HL-60/S4 treated with phorbol 12-myristate 13-acetate at 8.2 ng/mL for 4 days and 3 days (cell line): Measurements from ENCODE around the gene LAMC2.
"Not testable (repeated sequence)": the region's sequence is repeated elsewhere in the genome, so short reads cannot be mapped to it uniquely, and the experiment has no call there.

ENCODE experiments used
- in situ Hi-C: fragments of 300-500 bp; cut with MboI; formaldehyde crosslinking; loops from 2 replicates; pipeline ENCODE4 v1.15.0; 2022; ENCODE audit warnings: low sequenced_read_pairs

LAMC2 gene

DNA sequence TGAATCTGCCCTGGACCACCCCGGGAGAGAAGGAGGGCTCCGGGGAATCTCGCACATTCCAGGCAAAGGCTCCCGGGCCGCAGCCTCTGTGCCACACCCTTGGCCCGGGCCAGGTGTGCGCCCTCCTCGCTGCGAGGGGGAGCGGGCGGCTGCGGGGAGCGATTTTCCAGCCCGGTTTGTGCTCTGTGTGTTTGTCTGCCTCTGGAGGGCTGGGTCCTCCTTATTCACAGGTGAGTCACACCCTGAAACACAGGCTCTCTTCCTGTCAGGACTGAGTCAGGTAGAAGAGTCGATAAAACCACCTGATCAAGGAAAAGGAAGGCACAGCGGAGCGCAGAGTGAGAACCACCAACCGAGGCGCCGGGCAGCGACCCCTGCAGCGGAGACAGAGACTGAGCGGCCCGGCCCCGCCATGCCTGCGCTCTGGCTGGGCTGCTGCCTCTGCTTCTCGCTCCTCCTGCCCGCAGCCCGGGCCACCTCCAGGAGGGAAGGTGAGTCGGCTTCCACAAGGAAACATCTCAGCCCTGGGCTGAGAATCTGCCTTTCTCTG lies at the start of gene LAMC2:
Gene LAMC2, plus strand, starts transcription at position 324 of the 550 bp plus-strand sequence. Its CDS starts 89 bp downstream, at position 413.
- in situ Hi-C loops, result no loop called here

DNA sequence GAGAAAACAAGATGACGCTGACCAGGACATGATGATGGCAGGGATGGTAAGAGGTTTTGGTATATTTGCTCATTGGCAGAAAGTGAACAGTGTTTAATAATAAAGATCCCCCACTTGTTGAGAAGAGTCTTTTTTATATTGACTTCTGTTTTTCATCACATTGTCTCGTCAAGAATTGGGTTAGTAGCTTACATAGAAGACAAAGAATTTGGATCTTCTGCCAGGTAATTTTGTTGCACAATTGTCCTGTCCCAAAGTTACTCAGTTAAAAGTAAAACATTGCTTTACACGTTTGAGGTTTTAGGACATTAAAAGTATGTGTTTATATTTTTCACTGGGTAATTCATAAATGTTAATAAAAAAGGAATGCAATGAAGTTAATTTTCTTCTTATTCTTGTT lies 48.3 kb upstream of the LAMC2 start:
- in situ Hi-C loops, result no loop called here

DNA sequence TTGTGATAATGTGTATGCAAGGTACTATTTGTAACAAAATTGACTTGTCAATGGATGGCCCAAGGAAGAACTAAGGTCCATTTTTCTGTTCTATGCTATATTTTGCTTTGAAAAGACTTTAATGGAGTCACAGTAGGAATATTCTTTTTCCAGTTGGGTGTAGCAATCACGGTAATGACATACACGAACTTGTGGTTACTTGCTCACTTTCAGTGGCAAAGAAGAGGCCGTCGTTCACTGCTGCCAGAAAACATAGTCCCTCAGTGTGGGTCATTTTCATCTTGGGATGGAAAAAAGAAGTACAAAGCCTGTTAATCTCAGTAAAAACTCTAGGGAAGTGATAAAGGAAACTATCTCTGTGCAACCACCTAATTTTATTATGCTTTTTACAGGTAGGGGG lies 47.8 kb upstream of the LAMC2 start:
- in situ Hi-C loops, result no loop called here

DNA sequence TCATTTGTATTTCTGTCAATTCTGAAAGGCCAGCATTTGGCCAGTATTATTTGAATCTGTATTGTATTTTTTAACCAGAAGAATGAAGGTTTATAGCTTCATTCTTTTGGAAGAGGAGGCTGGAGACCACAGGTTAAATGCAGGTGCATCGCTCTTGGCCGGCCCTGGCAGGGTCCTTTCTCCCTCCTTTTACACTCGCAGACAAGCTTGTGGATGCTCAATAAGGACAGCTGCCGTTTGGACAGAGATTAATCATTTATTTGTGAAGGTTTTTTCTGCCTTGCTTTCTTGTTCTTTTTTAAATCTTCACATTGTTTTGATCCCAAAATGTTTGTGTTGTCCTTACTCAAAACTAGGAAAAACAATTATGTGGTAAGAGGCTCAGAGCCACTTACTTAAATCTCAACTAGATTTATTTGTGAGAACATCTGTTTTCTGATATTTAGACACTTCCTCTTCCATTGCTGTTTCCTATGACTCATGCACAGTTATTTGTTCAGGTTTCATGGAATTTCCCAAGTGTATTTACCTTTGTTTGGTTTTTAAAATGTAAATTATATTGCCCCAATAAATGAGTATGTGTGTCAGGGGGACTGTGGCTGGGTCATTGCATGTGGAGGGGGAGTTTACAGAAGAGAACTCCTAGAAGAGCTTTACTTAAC lies 46.7 kb upstream of the LAMC2 start:
- in situ Hi-C loops, result no loop called here

DNA sequence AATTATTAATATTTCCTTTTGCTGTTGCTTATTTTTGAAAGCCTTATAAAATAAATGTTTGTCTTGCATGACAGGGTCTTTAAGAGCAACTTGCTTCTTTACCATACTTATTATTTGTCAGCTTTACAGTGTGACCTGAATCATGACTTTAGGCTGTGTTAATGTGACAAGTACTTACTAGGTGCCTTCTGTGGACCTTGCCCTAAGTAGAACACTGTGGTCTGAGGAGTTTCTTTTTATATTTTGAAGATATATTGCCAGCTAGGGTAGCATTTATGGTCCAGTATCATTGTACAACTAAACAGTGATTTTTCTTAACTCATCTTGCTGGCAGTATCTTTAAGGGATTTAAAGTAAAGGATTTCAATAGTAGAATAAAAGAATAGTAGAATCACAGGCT lies 45.4 kb upstream of the LAMC2 start:
- in situ Hi-C loops, result no loop called here

DNA sequence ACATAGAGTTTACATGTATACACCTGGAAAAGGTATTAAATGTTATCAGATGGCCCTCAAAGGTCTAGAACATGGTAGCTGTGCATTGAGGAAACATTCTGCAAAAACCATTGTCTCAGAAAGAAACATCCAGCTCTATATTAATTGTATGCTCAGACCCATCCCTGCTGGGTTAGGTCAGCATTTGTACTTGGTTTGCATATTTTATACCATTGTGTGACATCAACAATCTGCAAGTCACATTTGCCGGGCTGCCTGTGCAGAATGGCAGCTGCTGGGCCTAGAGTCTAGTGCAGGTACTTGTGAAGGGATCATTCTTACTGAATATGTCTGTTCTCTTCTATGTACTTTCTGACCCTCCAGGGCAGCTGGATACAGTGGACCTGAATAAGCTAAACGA lies 43.9 kb upstream of the LAMC2 start:
- in situ Hi-C loops, result no loop called here

DNA sequence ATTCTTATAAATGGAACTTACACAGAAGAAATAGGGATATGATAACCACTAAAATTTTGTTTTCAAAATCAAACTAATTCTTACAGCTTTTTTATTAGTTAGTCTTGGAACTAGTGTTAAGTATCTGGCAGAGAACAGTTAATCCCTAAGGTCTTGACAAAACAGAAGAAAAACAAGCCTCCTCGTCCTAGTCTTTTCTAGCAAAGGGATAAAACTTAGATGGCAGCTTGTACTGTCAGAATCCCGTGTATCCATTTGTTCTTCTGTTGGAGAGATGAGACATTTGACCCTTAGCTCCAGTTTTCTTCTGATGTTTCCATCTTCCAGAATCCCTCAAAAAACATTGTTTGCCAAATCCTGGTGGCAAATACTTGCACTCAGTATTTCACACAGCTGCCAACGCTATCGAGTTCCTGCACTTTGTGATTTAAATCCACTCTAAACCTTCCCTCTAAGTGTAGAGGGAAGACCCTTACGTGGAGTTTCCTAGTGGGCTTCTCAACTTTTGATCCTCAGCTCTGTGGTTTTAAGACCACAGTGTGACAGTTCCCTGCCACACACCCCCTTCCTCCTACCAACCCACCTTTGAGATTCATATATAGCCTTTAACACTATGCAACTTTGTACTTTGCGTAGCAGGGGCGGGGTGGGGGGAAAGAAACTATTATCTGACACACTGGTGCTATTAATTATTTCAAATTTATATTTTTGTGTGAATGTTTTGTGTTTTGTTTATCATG lies 42.3 kb upstream of the LAMC2 start:
- in situ Hi-C loops, result no loop called here

DNA sequence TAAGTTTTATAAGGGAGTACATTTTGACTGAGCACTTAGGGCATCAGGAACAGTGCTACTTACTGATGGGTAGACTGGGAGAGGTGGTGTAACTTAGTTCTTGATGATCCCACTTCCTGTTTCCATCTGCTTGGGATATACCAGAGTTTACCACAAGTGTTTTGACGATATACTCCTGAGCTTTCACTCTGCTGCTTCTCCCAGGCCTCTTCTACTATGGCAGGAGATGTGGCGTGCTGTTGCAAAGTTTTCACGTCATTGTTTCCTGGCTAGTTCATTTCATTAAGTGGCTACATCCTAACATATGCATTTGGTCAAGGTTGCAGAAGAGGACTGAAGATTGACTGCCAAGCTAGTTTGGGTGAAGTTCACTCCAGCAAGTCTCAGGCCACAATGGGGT lies 41.3 kb upstream of the LAMC2 start:
- in situ Hi-C loops, result no loop called here

DNA sequence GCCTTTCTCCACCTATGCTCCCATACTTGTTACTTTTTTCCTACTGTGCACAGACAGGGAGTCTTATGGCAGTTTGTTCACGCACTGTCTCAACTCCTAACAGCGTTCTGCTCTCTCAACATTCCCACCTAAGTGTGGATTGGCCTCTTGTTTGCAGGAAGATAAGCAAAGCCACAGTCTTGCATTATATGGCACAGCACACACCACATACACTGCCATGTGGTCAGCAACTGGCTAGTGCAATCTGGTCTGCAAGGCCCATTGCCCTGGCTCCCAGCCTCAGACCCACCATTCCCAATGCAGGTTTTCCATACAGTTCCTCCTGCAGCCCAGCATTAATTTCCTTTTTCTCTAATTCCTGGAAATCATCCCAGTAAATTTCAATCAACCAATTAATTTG lies 38.3 kb upstream of the LAMC2 start:
- in situ Hi-C loops, result no loop called here

DNA sequence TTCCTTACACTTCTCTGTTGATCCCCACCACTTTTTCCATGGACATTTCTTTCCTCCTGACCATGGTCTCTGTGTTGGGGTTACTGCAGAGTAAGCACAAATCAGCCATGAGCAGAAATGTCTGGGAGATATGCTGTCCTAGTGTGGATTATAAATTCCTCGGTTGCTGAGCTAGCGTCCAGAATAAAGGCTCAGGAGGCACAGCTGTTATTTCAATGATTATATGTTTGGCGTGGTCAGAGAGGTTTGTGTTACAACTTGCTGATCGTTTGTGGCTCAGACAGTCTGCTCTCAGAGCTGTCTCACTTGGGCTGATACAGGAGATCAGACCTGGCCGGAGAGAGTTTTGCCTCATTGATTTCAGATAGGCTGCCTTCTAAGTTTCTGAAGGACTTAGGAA lies 37.5 kb upstream of the LAMC2 start:
- in situ Hi-C loops, result no loop called here

DNA sequence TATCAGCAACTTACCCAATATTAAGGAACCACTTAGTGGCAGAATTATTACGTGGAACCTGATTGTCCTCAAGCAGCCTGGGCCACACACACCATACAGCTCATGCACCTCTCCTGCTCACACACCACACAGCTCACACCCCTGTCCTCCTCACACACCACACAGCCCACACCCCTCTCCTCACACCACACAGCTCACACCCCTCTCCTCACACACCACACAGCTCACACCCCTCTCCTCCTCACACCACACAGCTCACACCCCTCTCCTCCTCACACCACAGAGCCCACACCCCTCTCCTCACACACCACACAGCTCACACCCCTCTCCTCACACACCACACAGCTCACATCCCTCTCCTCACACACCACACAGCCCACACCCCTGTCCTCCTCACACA lies 36.8 kb upstream of the LAMC2 start:
- in situ Hi-C loops, result no loop called here

DNA sequence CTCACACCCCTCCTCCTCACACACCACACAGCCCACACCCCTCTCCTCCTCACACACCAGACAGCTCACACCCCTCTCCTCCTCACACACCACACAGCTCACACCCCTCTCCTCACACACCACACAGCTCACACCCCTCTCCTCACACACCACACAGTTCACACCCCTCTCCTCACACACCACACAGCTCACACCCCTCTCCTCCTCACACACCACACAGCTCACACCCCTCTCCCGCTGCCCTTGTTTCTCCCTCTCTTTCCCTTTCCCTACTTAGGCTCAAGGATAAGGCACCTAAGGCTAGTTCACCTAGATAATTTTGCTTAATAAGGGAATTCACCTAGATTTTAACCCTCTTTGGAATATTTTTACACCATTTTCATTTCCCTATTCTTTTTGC lies 36.0 kb upstream of the LAMC2 start:
- in situ Hi-C loops, result not testable (repeated sequence)

DNA sequence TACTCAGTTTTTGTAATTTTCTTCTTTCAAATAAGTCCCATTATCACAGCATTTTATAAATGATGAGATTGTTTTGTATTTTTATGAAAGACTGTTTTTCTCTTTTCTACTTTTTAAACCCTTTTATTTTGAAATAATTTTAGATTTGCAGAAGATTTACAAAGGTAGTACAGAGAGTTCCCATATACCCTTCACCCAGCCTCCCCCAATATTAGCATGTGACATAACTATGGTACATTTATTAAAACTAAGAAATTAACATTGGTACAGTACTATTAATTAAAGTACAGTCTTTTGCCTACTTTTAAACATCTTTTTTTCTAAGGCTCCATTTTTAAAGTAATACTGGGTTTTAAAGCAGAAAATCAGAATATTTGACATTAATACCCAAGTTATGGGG lies 35.6 kb upstream of the LAMC2 start:
- in situ Hi-C loops, result no loop called here

DNA sequence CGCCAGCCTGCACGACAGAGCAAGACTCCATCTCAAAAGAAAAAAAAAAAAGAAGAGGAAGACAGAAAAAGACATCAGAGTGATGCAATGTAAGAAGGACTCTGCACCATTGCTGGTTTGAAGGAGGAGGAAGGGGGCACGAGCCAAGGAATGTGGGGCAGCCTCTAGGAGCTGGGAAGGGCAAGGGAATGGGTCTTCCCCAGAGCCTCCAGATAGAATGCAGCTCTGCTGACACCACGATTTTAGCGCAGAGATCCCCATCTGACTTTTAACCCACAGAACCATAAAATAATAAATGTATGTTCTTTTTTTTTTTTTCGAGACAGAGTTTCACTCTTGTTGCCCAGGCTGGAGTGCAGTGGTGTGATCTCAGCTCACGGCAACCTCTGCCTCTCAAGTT lies 33.9 kb upstream of the LAMC2 start:
- in situ Hi-C loops, result no loop called here

DNA sequence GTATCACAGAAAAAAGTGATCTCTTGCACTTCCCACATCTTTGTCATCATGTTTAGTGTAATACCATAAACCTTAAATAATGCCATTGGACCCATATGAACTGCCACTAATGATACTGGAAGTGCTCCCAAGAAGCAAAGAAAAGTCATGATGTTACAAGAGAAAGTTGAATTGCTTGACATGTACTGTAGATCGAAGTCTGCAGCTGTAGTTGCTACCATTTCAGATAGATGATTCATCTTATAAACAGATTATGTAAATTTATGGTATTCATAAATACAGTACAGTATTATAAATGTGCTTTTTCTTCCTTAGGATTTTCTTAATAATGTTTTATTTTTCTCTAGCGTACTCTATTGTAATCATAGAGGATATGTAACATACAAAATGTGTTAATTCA lies 30.1 kb upstream of the LAMC2 start:
- in situ Hi-C loops, result no loop called here

DNA sequence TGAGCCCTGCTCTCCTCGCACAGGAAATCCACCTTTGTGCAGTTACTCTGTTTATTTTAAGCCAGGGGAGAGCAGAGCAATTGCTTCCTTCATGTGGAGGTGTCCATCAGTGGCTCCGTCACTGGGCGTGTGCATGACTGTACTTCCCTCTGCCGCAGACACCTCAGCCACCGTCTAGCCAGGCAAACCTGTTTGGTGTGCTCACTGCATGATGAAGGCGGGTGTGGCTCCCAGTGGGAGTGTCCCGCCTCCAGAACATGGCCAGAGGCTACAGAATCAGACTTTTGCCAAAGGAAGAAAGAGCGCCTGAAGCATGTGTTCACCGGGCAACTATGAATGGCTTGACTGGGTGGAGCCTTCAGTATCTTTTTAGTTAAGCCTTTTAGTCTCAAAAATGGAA lies 26.1 kb upstream of the LAMC2 start:
- in situ Hi-C loops, result no loop called here

DNA sequence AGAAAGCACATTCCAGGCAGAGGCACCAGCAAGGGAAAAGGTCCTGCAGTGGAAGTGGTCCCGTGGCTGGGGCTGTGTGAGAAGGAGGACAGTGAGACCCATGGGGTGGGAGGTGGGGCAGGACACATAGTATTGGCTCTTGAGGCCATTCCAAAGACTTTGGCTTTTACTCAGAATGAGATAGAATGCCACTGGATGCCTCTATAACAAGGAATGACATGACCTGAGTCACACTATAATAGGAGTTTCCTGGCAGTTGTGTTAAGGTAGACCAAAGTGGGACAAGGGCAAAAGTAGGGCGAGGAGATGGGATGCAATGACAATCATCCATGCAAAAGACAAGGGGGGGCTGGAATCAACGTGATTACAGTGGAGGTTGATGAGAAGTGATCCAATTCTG lies 24.7 kb upstream of the LAMC2 start:
- in situ Hi-C loops, result no loop called here

DNA sequence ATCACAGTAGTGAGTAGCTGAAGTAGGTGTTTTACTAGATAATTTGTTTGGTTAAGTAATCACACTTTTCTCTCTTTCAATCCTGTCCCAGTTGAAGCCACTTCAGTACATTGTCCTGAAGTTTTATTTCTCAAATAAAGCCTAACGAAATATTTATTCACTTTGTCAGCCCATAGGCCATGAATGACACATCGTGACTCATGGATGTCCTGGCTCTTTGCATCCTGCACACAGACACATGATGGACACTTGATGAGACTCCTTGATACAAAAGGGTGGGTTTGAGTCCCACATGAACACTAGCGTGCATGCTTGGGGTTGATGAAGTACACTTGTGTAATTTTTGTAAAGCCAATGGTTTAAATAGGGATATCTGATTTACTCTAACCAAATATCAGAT lies 22.7 kb upstream of the LAMC2 start:
- in situ Hi-C loops, result no loop called here

DNA sequence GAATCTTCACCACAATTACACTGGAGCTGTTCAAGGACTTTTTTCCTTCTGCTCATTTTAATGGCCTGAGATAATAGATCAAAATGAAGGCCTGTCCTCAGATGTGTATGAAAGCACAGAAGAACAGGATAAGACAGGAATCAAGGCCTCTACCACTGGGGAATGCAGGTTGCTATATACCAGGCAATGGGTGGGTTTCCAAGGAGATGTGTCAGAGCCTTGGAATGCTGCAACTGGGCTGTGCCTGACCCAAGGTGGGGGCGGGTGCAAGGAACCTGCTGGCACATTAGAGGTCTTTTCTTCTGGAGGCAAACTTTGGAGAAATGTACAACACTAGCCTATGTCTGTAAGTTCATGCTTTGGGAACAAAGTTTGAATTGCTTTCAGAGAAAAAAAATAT lies 21.7 kb upstream of the LAMC2 start:
- in situ Hi-C loops, result no loop called here

DNA sequence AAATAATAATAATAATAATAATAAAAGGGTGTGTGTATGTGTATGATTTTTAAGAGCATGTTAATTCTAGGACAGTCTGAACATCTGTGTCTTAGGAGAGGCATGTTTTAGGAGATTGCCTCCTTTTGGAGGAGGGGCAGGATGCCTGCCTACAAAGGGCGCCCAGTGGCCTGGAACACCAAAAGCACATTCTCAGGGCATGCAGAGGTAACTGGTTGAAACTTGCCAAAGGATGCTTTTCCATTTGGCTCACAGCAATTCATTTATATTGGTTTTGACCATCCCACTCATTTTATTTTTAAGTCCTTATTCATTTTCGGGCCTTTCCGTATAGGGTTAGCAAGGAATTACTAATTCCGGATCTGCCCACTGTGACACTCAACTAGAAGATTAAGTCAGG lies 21.1 kb upstream of the LAMC2 start:
- in situ Hi-C loops, result no loop called here

DNA sequence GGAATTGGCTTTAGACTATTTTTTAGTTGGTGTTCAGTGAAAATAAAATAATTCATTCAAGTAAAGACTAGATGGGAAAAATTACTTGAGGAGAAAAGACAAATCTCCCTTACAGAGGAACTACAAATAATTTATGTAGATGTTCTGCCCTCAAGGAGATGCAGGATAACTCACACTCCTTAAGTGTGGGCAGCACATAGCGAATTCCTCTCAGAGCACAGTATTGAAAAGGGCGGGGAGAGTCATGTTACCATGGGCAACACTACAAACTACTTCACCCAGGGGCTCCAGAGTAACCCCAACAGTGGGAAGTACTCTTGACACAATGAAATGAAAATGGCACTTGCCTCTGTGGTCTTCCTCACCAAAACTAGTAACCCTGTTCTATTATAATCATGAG lies 20.6 kb upstream of the LAMC2 start:
- in situ Hi-C loops, result no loop called here

DNA sequence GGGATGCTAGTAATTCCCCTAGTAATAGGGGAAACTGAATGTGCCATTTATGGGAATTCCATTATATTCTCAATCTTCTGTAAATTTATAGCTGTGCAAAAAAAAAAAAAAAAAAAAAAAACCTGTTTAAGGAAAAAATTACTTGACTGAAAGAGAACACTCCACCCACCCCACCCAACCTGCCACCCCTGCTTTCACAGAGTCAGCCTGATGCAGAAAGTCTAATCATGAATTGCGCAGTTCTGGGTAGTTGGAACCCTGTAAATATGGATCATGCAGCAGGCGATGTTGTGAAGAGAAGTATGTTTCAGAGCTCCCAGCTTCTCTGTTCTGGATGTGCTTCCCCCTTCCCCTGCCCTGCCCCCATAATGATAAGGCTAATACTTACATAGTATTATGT lies 19.6 kb upstream of the LAMC2 start:
- in situ Hi-C loops, result no loop called here

DNA sequence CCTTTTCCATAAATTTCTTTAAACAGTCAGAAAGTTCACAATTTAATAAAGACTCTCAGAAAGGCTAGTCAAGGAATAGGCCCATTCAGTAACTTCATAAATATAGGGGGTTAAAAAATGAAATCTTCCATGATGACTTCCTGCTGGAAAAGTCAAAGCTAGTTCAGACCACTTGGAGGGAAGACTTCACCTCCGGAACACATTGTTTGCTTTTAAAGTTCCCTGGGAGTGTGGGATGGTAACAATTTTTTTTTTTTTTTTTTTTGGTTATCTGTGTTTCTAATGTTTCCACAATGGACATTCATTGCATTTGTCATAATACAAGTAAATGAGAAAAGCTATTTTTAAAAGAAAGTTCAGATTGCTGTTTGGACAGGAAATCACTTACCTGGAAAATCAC lies 18.4 kb upstream of the LAMC2 start:
- in situ Hi-C loops, result no loop called here
